GM12874 (cell line): ENCODE measurements around the gene RHO.

Experiments
- CTCF ChIP-seq: IDR thresholded peaks from 2 replicates; pipeline ENCODE4 v1.5.1; 2011; ENCODE audit warnings: low read depth, mild to moderate bottlenecking, control low read depth, low read length, moderate library complexity; ENCODE audit not compliant: insufficient read depth

RHO gene

GRCh38 chr3:129553719-129554118 is 25.3 kb downstream of the RHO start:
- no peak for TF ChIP-seq CTCF

GRCh38 chr3:129554356-129555152 is 26.1 kb downstream of the RHO start:
- TF ChIP-seq CTCF: no peak

GRCh38 chr3:129555153-129555550 is 26.7 kb downstream of the RHO start:
- TF ChIP-seq CTCF: no peak

- no peak for TF ChIP-seq CTCF
Observed at GRCh38 chr3:129555616-129556357, 27.3 kb downstream of the RHO start.

- no peak for TF ChIP-seq CTCF
Observed at GRCh38 chr3:129556358-129556695, 27.9 kb downstream of the RHO start.

GRCh38 chr3:129556890-129557547 is 28.6 kb downstream of the RHO start:
- TF ChIP-seq CTCF: no peak

- TF ChIP-seq CTCF: no peak
Observed at GRCh38 chr3:129557548-129557894, 29.1 kb downstream of the RHO start.
